ENCODE measurements around the gene KNSTRN.

GRCh38 chr15:40424483-40425115 lies 42.1 kb downstream of the KNSTRN start:
- TF ChIP-seq CTCF (IDR thresholded peaks at IDR 0.05; ENCODE audit: low read depth, low read length, missing input control) (no peak), FOXA1 (IDR thresholded peaks at IDR 0.05) (no peak), EGR1 (IDR thresholded peaks at IDR 0.05; ENCODE audit: low read depth in 2 of 2) (no peak), YY1 (IDR thresholded peaks at IDR 0.05) (no peak)

Data from liver (tissue), 3 donors.